HCT116 (cell line): ENCODE measurements around the gene CASP12.

Experiments
- EZH2 ChIP-seq: fragments of 200-600 bp; sonication (generic); IDR thresholded peaks from 2 replicates; pipeline ENCODE4 v1.6.1; 2017; ENCODE audit warnings: antibody characterized with exemption, mixed run types
- POLR2A ChIP-seq: IDR thresholded peaks from 2 replicates; pipeline ENCODE4 v1.7.0; 2011; ENCODE audit warnings: borderline replicate concordance; ENCODE audit not compliant: insufficient read depth, insufficient read length; ENCODE audit errors: extremely low read depth
- POLR2AphosphoS5 ChIP-seq: IDR thresholded peaks from 2 replicates; pipeline ENCODE4 v1.6.1; 2011; ENCODE audit warnings: mild to moderate bottlenecking, low read depth, low read length, moderate library complexity
- TF ChIP-seq, protein P1 (sequence below), 3 experiments: fragments of 200-600 bp in 1 of 3; sonication (generic) in 1 of 3; IDR thresholded peaks in 2 of 3; conservative IDR thresholded peaks in 1 of 3; 2 replicates each; pipeline ENCODE4 v1.5.1; 2012 to 2017; ENCODE audit warnings: low read depth in 2 of 3, low read length in 2 of 3, antibody characterized with exemption in 1 of 3, borderline replicate concordance in 1 of 3, control low read depth in 1 of 3, mild to moderate bottlenecking in 1 of 3, mixed read lengths in 1 of 3, mixed run types in 1 of 3, moderate library complexity in 1 of 3; ENCODE audit not compliant: insufficient read depth in 1 of 3

DNA sequence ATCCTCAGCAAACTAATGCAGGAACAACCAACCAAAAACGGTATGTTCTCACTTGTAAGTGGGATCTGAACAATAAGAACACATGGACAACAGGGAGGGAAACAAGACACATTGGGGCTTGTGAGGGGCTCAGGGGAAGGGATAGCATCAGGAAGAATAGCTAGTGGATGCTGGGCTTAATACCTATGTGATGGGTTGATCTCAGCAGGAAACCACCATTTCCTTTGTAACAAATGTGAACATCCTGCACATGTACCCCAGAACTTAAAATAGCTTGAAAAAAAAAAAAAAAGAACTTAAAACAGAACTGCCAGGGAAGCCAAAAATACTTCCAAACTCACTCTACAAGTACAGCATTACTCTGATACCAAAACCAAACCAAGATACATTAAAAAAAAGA is 36.3 kb upstream of the CASP12 start:
- TF ChIP-seq POLR2AphosphoS5 (no peak), EZH2 (no peak), POLR2A (no peak)
- TF ChIP-seq, protein P1, sequence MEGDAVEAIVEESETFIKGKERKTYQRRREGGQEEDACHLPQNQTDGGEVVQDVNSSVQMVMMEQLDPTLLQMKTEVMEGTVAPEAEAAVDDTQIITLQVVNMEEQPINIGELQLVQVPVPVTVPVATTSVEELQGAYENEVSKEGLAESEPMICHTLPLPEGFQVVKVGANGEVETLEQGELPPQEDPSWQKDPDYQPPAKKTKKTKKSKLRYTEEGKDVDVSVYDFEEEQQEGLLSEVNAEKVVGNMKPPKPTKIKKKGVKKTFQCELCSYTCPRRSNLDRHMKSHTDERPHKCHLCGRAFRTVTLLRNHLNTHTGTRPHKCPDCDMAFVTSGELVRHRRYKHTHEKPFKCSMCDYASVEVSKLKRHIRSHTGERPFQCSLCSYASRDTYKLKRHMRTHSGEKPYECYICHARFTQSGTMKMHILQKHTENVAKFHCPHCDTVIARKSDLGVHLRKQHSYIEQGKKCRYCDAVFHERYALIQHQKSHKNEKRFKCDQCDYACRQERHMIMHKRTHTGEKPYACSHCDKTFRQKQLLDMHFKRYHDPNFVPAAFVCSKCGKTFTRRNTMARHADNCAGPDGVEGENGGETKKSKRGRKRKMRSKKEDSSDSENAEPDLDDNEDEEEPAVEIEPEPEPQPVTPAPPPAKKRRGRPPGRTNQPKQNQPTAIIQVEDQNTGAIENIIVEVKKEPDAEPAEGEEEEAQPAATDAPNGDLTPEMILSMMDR (IDR thresholded peaks at IDR 0.05 in 2 of 3, conservative IDR thresholded peaks at IDR 0.05 in 1 of 3; ENCODE audit: borderline replicate concordance in 1 of 3, insufficient read depth in 1 of 3, low read depth in 2 of 3, low read length in 2 of 3) = no peak
